ENCODE data around the gene NFKBIB. TPM values are rescaled to one million over a fixed set of nuclear protein-coding genes. Genes with fewer than 3 reads are reported as not detected.
"Not testable (repeated sequence)": the region's sequence is repeated elsewhere in the genome, so short reads cannot be mapped to it uniquely, and the experiment has no call there.

The NFKBIB gene
- total RNA-seq, 1 experiment from 2014 or later = 42.5 TPM

- no peak for DNase-seq (ENCODE audit: low read depth)
These were observed 28.7 kb downstream of the NFKBIB start for GRCh38 chr19:38928391-38929001.

- DNase-seq (ENCODE audit: low read depth) = peak; percentile 87
These were observed 30.4 kb downstream of the NFKBIB start, which contains the start of gene SARS2 for GRCh38 chr19:38929929-38930775. Gene SARS2 (minus strand): TSS chr19:38930763. CDS start chr19:38930736, 27 bp downstream.

GRCh38 chr19:38930776-38931520, 31.2 kb downstream of the NFKBIB start, which contains the start of gene MRPS12:
Gene MRPS12 (plus strand): TSS chr19:38930944. CDS start chr19:38931295, 351 bp downstream.
- peak; percentile 98 for DNase-seq (ENCODE audit: low read depth)

- DNase-seq (ENCODE audit: low read depth) = no peak
These were observed 31.7 kb downstream of the NFKBIB start for GRCh38 chr19:38931521-38931793.

DNA sequence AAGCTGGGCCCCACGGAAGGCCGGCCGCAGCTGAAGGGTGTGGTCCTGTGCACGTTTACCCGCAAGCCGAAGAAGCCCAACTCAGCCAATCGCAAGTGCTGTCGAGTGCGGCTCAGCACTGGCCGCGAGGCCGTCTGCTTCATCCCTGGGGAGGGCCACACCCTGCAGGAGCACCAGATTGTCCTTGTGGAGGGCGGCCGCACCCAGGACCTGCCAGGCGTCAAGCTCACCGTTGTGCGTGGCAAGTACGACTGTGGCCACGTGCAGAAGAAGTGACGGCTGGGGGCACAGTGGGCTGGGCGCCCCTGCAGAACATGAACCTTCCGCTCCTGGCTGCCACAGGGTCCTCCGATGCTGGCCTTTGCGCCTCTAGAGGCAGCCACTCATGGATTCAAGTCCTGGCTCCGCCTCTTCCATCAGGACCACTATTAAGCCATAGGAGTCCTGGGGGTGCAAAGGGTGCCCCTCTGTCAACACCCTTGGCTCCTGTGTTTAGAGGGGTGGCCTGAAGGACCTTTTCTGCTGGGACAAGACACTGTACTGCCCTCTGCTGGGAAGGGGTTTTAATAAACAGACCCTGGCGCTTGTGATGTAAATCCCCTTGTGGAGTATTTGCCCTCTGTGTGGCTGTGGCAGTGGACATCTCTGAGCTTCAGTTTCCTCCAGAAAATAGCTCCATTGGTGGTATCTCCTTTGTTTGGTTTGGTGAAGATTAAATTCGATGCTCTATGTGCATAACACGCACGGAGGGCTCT, 32.8 kb downstream of the NFKBIB start:
- peak; percentile 38 for DNase-seq (ENCODE audit: low read depth)

GRCh38 chr19:38933544-38933943, 33.8 kb downstream of the NFKBIB start:
- no peak for DNase-seq (ENCODE audit: low read depth)

DNA sequence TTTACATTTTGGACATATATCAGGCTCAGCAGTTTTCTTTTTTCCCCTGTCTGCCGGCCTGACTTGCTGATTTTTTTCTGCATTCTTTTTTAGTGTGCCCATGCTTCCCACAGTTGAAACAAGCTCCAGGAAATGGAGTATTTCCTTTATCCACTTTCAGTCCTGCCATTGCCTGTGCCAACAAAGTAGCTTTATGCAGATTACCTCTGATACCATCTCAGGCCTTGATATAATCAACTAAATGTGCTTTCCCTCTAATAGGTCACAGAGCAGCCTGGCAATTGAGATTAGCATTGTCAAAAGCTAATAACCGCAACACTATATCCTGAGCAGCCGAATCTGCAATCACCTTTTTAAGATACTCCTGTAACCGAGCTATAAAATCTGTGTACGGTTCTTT, 40.2 kb downstream of the NFKBIB start:
- no peak for DNase-seq (ENCODE audit: low read depth)

- not testable (repeated sequence) for DNase-seq (ENCODE audit: low read depth)
These were observed 41.7 kb downstream of the NFKBIB start for GRCh38 chr19:38941466-38941865.

DNA sequence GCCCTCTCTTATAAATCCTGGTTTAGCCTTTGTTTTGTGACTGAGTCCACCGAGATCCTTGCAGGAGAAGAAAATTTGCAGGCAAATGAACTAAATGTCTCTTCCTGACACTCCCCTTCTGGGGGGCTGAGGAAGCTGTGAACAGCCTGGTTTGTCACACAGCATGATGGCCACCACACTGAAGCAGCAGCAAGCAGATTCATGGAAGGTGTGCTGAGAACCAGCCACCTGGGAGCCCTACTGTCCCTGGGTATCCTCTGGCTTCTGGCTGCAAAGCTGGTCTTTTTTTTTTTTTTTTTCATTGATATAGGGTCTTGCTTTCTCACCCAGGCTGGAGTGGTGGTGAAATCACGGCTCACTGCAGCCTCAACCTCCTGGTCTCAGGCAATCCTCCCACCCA, 42.2 kb downstream of the NFKBIB start:
- no peak for DNase-seq (ENCODE audit: low read depth)

- no peak for DNase-seq (ENCODE audit: low read depth)
These were observed 42.9 kb downstream of the NFKBIB start for GRCh38 chr19:38942471-38943181.

GRCh38 chr19:38944981-38945506, 45.3 kb downstream of the NFKBIB start:
- DNase-seq (ENCODE audit: low read depth) = no peak

DNA sequence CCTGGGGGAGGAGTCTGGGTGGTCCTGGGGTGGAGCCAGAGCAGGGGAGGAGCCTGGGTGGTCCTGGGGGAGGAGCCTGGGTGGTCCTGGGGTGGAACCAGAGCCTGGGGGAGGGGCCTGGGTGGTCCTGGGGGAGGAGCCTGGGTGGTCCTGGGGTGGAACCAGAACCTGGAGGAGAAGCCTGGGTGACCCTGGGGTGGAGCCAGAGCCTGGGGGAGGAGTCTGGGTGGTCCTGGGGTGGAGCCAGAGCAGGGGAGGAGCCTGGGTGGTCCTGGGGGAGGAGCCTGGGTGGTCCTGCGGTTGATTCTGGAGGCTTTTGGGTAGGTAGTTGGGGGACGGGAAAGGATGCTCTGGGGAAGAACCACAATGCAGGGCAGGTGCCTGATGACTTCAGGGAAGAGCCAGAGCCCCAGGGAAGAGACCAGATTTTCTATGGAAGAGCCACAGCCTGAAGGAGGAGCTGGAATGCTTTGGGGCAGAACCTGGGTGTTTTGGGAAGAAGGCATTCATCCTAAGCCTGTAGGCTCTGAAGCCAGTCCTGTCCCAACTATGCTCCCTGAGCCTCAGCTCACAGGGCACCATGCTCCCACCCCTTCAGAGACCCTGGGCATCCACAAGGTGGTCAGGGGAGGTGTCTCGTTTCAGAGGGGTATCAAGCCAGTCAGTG, 45.9 kb downstream of the NFKBIB start:
- DNase-seq (ENCODE audit: low read depth) = no peak

GRCh38 chr19:38946229-38947010, 46.7 kb downstream of the NFKBIB start:
- no peak for DNase-seq (ENCODE audit: low read depth)

DNA sequence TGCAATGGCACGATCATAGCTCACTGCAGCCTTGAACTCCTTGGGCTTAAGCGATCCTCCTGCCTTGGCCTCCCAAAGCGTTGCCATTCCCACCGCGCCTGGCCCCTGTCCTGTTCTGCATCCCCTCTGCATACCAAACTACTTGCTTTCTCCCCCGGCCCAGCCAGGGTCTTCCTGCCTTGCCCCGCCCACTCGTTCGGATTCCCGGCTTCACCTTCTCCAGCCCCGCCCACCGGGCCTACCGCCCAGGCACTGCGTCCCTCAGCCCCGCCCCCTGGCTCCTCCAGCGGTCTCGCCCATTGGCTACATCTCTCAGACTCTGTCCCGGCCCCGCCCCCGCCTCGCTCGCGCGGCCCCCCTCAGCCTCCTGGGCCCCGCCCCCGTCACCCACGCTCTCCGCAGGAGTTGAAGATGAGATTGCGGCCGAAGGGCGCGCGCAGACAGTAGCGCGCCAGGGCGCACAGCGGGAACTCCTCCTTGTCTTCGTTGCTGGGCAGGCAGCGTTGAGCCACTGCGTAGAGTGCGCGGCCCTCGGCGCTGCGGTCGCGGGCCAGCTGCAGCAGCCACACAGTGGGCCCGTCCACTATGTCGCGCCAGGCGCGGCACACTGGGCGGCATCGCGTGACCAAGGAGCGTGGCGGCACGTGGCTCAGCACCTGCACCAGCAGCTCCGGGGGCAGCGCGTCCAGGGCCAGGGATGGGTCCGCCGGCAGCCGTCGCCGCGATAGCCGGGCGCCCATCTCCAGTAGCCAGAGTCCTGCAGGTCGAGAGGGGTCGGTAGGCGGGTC, 50.0 kb downstream of the NFKBIB start:
- no peak for DNase-seq (ENCODE audit: low read depth)

DNA sequence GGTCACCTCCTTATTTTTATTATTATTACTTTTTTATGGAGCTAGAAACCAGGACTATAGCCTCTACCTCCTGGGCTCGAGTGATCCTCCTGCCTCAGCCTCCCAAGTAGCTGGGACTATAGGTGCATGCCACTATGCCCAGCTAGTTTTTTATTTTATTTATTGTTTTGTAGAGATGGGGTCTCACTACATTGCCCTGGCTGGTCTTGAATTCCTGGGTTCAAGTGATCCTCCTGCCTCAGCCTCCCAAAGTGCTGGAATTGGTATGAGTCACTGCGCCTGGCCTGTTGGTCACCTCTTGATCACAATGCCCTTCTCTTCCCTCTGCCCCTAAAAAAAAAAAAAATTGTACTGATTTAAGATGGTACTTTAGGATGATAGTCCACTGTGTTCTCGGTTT, 51.4 kb downstream of the NFKBIB start:
- DNase-seq (ENCODE audit: low read depth) = no peak

GRCh38 chr19:38952395-38953165, 52.8 kb downstream of the NFKBIB start:
- DNase-seq (ENCODE audit: low read depth) = no peak

- no peak for DNase-seq (ENCODE audit: low read depth)
These were observed 53.9 kb downstream of the NFKBIB start for GRCh38 chr19:38953677-38954076.

DNA sequence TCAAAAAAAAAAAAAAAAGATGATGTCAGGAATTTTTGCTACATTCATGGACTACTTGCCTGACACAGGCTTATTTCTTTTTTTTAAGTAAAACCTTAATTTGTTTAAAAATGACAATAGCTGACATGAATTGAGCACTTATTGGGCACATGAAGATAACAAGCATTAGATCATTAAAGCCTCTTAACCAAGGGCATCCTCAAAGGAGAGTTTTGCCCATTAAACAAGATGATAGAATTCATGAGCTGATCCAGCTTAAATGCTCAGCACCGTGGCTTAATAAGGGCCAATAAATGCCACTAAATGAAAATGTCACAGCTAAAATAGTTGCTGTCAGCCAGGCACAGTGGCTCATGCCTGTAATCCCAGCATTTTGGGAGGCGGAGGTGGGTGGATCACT, 56.5 kb downstream of the NFKBIB start:
- DNase-seq (ENCODE audit: low read depth) = no peak
